Measurements from ENCODE around the gene CRHR1. TPM values are rescaled to one million over a fixed set of nuclear protein-coding genes. Genes with fewer than 3 reads are reported as not detected.

Gene CRHR1
- polyA plus RNA-seq, 2 of the 4 experiments (the other 2 are of a cell fraction) = 0.09 to 0.12 TPM

GRCh38 chr17:45784741-45785479 is 790 bp downstream of the CRHR1 start:
- ATAC-seq (peak; percentile 39 to 55; a peak in 4 of 6 replicates), FAIRE-seq (no peak), DNase-seq (ENCODE audit: low read depth in 1 of 2, low spot score in 1 of 2) (peak in 1 of 2 experiments; percentile 54)
- ChIA-PET POLR2A (no interaction called here), CTCF (interaction anchor here (1.1 to 6.4 kb wide), 10 partner anchors 9 to 123 kb away, joined by 4 to 101 read pairs (median 22); no protein-coding TSS in a partner anchor)
- H3K4me2 ChIP-seq = peak overlapping the region; percentile 98
- 21% methylated on average over 36 of the region's 82 CpGs for WGBS (ENCODE audit: missing lambda C conversion rate)
- TF ChIP-seq USF2 (IDR thresholded peaks at IDR 0.05) = no peak
- peak; percentile 25; the same call in 1 of the 2 replicates for TF ChIP-seq RNF2 (IDR thresholded peaks at IDR 0.05; ENCODE audit: borderline replicate concordance, low read depth)
- TF ChIP-seq, protein P1, sequence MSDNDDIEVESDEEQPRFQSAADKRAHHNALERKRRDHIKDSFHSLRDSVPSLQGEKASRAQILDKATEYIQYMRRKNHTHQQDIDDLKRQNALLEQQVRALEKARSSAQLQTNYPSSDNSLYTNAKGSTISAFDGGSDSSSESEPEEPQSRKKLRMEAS (IDR thresholded peaks at IDR 0.05) = peak; percentile 37; the same call in 1 of the 2 replicates
- TF ChIP-seq, protein P2, sequence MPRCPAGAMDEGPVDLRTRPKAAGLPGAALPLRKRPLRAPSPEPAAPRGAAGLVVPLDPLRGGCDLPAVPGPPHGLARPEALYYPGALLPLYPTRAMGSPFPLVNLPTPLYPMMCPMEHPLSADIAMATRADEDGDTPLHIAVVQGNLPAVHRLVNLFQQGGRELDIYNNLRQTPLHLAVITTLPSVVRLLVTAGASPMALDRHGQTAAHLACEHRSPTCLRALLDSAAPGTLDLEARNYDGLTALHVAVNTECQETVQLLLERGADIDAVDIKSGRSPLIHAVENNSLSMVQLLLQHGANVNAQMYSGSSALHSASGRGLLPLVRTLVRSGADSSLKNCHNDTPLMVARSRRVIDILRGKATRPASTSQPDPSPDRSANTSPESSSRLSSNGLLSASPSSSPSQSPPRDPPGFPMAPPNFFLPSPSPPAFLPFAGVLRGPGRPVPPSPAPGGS (IDR thresholded peaks at IDR 0.05) = no peak
- peak; percentile 31 for TF ChIP-seq E2F6 (IDR thresholded peaks at IDR 0.05; ENCODE audit: borderline replicate concordance, low read depth)
- TF ChIP-seq, protein P3, sequence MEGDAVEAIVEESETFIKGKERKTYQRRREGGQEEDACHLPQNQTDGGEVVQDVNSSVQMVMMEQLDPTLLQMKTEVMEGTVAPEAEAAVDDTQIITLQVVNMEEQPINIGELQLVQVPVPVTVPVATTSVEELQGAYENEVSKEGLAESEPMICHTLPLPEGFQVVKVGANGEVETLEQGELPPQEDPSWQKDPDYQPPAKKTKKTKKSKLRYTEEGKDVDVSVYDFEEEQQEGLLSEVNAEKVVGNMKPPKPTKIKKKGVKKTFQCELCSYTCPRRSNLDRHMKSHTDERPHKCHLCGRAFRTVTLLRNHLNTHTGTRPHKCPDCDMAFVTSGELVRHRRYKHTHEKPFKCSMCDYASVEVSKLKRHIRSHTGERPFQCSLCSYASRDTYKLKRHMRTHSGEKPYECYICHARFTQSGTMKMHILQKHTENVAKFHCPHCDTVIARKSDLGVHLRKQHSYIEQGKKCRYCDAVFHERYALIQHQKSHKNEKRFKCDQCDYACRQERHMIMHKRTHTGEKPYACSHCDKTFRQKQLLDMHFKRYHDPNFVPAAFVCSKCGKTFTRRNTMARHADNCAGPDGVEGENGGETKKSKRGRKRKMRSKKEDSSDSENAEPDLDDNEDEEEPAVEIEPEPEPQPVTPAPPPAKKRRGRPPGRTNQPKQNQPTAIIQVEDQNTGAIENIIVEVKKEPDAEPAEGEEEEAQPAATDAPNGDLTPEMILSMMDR (IDR thresholded peaks at IDR 0.05) = 0 out of 3 replicates have a peak, but pooled peaks have one; percentile 7
- H3K4me1 ChIP-seq = peaks cover 5% of the 10 kb centered on the region; the same call in 1 of the 3 replicates
- H3K9me3 ChIP-seq = no peaks in the 10 kb centered on the region
- peak overlapping the region in 1 of 2 experiments; percentile 75; a peak in 4 of 6 replicates for H3K27ac ChIP-seq
- peak overlapping the region; percentile 50 for H3K4me3 ChIP-seq

DNA sequence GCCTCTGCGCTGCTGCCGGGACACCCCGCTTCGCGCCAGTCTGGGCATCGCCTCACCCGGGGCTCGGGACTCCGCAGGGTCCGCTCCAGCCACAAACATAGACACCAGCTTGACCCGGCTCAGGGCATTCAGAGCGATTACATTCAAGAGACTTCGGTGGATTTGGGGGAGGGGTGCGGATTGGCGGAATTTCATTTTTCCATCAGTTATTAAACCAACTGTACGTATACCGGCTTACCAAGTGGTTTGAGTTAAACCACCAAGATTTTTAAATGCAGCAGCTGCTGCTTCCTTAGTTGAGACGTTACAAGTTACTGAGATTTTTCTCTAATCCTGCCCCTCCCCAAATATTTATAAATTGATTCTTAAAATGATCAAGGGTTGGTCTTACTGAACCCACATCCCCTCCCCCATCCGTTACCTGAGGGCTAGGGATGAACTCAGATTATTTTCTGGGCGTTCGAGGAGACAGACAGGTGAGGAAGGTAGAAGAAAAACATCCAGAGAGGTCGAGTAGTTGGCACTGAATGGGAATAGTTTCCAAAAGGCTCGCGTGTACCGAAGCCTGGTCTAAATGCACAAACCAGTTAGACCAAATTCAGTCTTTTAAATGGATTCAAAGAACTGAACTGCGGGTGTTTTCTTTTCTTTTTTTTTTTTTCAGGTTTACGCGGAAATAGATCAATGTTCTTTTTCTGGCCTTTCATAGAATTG is 1.5 kb downstream of the CRHR1 start:
- no peak for TF ChIP-seq SREBF2 (IDR thresholded peaks at IDR 0.05)
- no peak for TF ChIP-seq HES2 (IDR thresholded peaks at IDR 0.05)
- TF ChIP-seq, protein P4, sequence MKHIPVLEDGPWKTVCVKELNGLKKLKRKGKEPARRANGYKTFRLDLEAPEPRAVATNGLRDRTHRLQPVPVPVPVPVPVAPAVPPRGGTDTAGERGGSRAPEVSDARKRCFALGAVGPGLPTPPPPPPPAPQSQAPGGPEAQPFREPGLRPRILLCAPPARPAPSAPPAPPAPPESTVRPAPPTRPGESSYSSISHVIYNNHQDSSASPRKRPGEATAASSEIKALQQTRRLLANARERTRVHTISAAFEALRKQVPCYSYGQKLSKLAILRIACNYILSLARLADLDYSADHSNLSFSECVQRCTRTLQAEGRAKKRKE (CRISPR knock-in tag; IDR thresholded peaks at IDR 0.05; ENCODE audit: low read depth) = no peak
- TF ChIP-seq SMC3 (IDR thresholded peaks at IDR 0.05) = no peak
- TF ChIP-seq POLR2AphosphoS2 (conservative IDR thresholded peaks at IDR 0.05; ENCODE audit: low read length) = no peak
- TF ChIP-seq ZSCAN20 (CRISPR knock-in tag; IDR thresholded peaks at IDR 0.05) = no peak
- FAIRE-seq (no peak), DNase-seq (ENCODE audit: low read depth in 1 of 2, low spot score in 1 of 2) (no peak), ATAC-seq (no peak)
- ChIA-PET CTCF (interaction anchor here (2.7 to 6.1 kb wide), 3 partner anchors 46 to 124 kb away, joined by 11 to 58 read pairs (median 32); no protein-coding TSS in a partner anchor), POLR2A (no interaction called here)
- Histone ChIP-seq H3K9me3 (no peaks in the 10 kb centered on the region), H3K4me3 (peak overlapping the region; percentile 50; the same call in 2 of the 3 replicates), H3K4me2 (peak overlapping the region; percentile 98), H3K27ac (no peak overlapping the region; a peak in 1 of 6 replicates), H3K4me1 (peaks cover 5% of the 10 kb centered on the region; the same call in 1 of the 3 replicates)
- WGBS (ENCODE audit: missing lambda C conversion rate) = 88% methylated on average over 28 of the region's 28 CpGs

- no peak for DNase-seq (ENCODE audit: low read depth in 1 of 2, low spot score in 1 of 2)
- no peak overlapping the region for H3K4me3 ChIP-seq
- H3K27ac ChIP-seq = no peak overlapping the region
- 74% methylated on average over 3 of the region's 3 CpGs for WGBS (ENCODE audit: missing lambda C conversion rate)
- H3K4me2 ChIP-seq = no peak overlapping the region
- peaks cover 5% of the 10 kb centered on the region; the same call in 1 of the 3 replicates for H3K4me1 ChIP-seq
- no peak for FAIRE-seq
- H3K9me3 ChIP-seq = no peaks in the 10 kb centered on the region
- CTCF ChIA-PET = no interaction called here
- POLR2A ChIA-PET = no interaction called here
- no peak for ATAC-seq
- no peak for TF ChIP-seq EP300 (IDR thresholded peaks at IDR 0.05)
- TF ChIP-seq SREBF2 (IDR thresholded peaks at IDR 0.05) = no peak
- TF ChIP-seq HEYL (CRISPR knock-in tag; IDR thresholded peaks at IDR 0.05) = no peak
- no peak for TF ChIP-seq REST (IDR thresholded peaks at IDR 0.05)
- no peak for TF ChIP-seq RCOR1 (IDR thresholded peaks at IDR 0.05; ENCODE audit: low read depth, low read length)
- TF ChIP-seq SMC3 (IDR thresholded peaks at IDR 0.05) = no peak
- no peak for TF ChIP-seq HDAC2 (IDR thresholded peaks at IDR 0.05)
- TF ChIP-seq RNF2 (IDR thresholded peaks at IDR 0.05; ENCODE audit: borderline replicate concordance, low read depth) = no peak
- TF ChIP-seq, protein P2 (IDR thresholded peaks at IDR 0.05) = no peak
These were observed 2.2 kb downstream of the CRHR1 start for GRCh38 chr17:45786349-45786748.
